ENCODE data around the gene PKNOX2. TPM values are rescaled to one million over a fixed set of nuclear protein-coding genes. Genes with fewer than 3 reads are reported as not detected.

Gene PKNOX2, protein sequence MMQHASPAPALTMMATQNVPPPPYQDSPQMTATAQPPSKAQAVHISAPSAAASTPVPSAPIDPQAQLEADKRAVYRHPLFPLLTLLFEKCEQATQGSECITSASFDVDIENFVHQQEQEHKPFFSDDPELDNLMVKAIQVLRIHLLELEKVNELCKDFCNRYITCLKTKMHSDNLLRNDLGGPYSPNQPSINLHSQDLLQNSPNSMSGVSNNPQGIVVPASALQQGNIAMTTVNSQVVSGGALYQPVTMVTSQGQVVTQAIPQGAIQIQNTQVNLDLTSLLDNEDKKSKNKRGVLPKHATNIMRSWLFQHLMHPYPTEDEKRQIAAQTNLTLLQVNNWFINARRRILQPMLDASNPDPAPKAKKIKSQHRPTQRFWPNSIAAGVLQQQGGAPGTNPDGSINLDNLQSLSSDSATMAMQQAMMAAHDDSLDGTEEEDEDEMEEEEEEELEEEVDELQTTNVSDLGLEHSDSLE
- total RNA-seq, result 1 to 10 TPM; 1.5 to 8.2 (median 3.6) TPM

DNA sequence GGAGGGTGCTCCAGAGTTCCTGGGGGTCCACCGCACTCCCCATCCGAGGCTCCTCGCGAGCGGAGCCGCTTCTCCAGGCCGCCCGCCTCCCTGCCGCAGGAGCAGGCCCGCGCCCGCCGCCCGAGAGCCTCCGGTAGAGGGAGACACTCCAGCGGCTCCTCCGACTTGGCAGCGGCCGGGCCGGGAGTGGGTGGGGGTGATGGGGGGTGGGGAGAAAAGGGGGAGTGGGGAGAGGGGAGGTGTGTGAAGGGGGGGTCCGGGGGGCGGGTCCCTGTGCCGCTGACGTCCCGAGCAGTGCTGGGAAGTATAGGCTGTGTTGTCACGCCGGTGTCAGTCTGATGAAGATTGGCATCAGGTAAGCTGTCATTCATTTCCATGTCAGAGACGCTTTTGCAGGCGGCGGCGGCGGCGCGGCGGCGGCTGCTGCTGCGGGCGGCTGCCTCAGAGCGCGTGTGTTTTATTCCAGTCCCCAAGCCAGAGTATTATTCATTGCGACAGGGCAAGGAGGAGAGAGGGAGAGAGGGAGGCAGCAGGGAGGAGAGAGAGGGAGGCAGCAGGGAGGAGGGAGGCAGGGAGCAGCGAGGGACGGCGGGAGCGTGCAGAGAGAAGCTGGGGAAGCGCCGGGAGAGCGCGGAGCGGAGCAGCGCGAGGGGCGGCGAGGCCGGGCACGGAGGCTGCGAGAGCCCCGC lies at the start of gene PKNOX2:
PKNOX2 (plus strand) TSS at position 330 of the 689 bp plus-strand sequence. CDS start 186,555 bp downstream, outside the sequence.
- DNase-seq (ENCODE audit: low spot score in 2 of 2), result peak; percentile 82 to 87
- WGBS, result under 1% methylated on average over 38 of the region's 58 CpGs
- Histone ChIP-seq H3K4me1 (peaks cover 31% of the 10 kb centered on the region), H3K4me3 (peak within 1 kb of the TSS; percentile 67), H3K36me3 (no peaks in the 10 kb centered on the region), H3K27me3 (peaks cover 28% of the 10 kb centered on the region), H3K9me3 (no peaks in the 10 kb centered on the region), H3K27ac (peak within 1 kb of the TSS; percentile 11)
- TF ChIP-seq EP300 (IDR thresholded peaks at IDR 0.05), result no peak
- TF ChIP-seq, protein P1, sequence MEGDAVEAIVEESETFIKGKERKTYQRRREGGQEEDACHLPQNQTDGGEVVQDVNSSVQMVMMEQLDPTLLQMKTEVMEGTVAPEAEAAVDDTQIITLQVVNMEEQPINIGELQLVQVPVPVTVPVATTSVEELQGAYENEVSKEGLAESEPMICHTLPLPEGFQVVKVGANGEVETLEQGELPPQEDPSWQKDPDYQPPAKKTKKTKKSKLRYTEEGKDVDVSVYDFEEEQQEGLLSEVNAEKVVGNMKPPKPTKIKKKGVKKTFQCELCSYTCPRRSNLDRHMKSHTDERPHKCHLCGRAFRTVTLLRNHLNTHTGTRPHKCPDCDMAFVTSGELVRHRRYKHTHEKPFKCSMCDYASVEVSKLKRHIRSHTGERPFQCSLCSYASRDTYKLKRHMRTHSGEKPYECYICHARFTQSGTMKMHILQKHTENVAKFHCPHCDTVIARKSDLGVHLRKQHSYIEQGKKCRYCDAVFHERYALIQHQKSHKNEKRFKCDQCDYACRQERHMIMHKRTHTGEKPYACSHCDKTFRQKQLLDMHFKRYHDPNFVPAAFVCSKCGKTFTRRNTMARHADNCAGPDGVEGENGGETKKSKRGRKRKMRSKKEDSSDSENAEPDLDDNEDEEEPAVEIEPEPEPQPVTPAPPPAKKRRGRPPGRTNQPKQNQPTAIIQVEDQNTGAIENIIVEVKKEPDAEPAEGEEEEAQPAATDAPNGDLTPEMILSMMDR (IDR thresholded peaks at IDR 0.05), result peak in 1 of 2 donors; percentile 86

DNA sequence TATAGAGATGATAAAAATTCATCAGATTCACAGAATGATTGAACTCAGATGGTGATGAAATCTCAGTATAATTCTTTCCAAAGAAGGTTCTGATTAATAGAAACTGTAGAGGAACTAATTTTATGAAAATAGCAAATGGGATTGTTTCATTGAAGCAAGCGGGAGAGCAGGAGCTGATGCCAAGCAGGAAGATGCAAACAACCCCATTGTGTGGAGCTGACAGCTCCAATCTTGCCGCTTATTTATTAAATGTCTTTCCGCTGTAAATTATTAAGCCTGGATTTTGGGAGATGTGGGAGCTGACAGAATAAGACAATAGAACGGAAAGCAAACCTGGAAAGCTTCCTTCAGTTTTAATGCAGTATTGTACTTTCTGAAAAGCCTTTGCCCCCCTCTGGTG lies 47.1 kb upstream of the PKNOX2 start:
- no peak overlapping the region for H3K4me3 ChIP-seq
- H3K9me3 ChIP-seq, result no peaks in the 10 kb centered on the region
- no peak for TF ChIP-seq POLR2A (IDR thresholded peaks at IDR 0.05)
- no peak for TF ChIP-seq POLR2AphosphoS5 (IDR thresholded peaks at IDR 0.05)
- TF ChIP-seq EP300 (IDR thresholded peaks at IDR 0.05), result no peak
- TF ChIP-seq, protein P1 (IDR thresholded peaks at IDR 0.05), result no peak
- H3K36me3 ChIP-seq, result no peaks in the 10 kb centered on the region
- DNase-seq (ENCODE audit: low spot score in 2 of 2), result no peak
- H3K27me3 ChIP-seq, result peaks cover 15% of the 10 kb centered on the region
- no peaks in the 10 kb centered on the region for H3K4me1 ChIP-seq
- H3K27ac ChIP-seq, result no peak overlapping the region
- WGBS, result 69% methylated on average over 4 of the region's 4 CpGs

DNA sequence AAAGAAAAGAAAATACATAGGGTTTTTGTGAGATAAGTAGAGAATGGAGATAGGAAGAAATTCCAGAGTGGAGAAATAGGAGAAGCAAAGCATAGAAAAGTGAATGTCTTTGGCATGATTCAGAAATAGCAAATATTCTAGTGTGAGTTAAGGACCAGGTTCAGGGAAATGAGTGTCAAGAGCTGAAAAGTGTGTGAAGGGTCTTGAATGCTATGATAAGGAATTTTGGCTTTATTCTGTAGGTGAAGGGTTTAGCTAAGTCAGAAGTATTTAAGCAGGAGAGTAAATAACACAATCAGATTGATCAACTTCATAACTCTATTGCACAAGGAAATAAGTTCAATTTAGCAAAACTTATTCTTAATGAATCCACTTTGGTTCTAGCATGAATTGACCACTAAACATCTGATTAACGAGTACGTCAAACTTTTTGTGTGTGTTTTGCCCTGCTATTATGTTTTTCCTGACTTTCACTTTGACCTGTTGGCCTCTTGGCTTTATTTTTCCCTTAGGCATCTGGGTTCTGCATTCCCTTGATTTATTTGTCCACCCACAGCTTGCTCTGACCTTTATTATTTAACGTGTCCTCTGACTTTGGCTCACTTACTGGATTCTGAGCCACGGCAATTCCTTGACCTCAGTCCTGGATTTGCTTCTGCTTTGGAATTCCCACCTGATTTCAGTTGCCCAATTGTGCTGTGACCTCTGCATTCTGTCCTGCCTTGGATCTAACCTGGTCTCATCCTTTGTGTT lies 41.2 kb upstream of the PKNOX2 start:
- H3K36me3 ChIP-seq, result no peaks in the 10 kb centered on the region
- no peaks in the 10 kb centered on the region for H3K9me3 ChIP-seq
- WGBS, result 78% methylated on average over 4 of the region's 4 CpGs
- H3K4me3 ChIP-seq, result no peak overlapping the region
- DNase-seq (ENCODE audit: low spot score in 2 of 2), result no peak
- no peaks in the 10 kb centered on the region for H3K4me1 ChIP-seq
- no peak overlapping the region for H3K27ac ChIP-seq
- peaks cover 20% of the 10 kb centered on the region for H3K27me3 ChIP-seq
- TF ChIP-seq POLR2A (IDR thresholded peaks at IDR 0.05) (no peak), POLR2AphosphoS5 (IDR thresholded peaks at IDR 0.05) (no peak)

DNA sequence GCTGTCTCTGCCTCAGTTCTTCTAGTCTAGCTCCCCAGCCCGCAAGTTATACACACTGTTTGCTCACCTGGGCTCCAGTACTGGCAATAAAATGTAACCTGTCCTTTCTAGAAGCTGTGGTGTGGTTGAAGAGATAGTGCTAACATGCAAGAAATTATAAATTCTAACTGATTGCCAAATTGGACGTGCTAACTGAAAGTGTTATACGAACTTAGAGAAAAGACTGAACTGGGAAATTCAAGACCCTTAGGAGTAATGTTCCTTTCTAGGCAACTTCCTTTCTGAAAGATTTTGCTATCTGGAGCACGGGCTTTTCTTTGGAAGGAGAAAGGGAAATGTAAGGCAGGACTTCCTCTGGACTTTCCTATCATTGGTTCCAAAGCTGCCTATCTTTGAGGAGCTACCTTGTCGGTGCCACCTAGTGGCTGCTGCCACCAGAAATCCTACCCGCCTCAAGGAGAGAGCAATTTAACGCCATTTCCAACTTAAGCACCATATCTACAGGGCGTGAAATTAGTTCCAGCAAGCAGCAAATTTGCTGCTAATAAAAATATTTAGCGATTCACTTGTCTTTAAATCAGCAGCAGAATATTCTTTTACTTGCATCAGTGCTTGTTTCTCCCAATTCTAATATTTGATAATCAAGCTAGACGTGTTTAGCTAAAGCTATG lies 40.5 kb upstream of the PKNOX2 start:
- no peaks in the 10 kb centered on the region for H3K4me1 ChIP-seq
- no peak for DNase-seq (ENCODE audit: low spot score in 2 of 2)
- WGBS, result 55% methylated on average over 10 of the region's 10 CpGs
- H3K27me3 ChIP-seq, result peaks cover 17% of the 10 kb centered on the region
- no peak overlapping the region for H3K27ac ChIP-seq
- no peaks in the 10 kb centered on the region for H3K36me3 ChIP-seq
- TF ChIP-seq, protein P1 (IDR thresholded peaks at IDR 0.05), result peak in 1 of 2 donors; percentile 30
- no peak for TF ChIP-seq POLR2A (IDR thresholded peaks at IDR 0.05)
- H3K9me3 ChIP-seq, result no peaks in the 10 kb centered on the region
- H3K4me3 ChIP-seq, result no peak overlapping the region

DNA sequence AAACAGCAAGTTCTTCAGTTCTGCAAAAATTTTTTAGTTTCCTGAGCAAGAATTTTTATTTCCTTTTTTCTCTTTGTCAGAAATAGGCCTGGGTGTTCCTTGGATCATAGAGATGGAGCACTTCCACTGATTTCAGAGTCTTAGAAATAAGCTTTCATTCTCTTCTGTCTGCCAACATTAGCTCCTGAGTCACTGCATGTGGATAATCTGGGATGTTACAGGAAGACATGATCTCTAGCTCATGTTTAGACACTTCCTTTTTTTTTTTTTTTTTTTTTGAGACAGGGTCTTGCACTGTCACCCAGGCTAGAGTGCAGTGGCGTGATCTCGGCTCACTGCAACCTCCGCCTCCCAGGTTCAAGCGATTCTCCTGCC lies 39.9 kb upstream of the PKNOX2 start:
- Histone ChIP-seq H3K36me3 (no peaks in the 10 kb centered on the region), H3K4me3 (no peak overlapping the region), H3K27ac (no peak overlapping the region), H3K27me3 (peaks cover 18% of the 10 kb centered on the region), H3K9me3 (no peaks in the 10 kb centered on the region), H3K4me1 (no peaks in the 10 kb centered on the region)
- TF ChIP-seq EP300 (IDR thresholded peaks at IDR 0.05), result no peak
- WGBS, result 88% methylated on average over 4 of the region's 4 CpGs
- DNase-seq (ENCODE audit: low spot score in 2 of 2), result no peak

All from suprapubic skin (tissue), 4 donors.